HG03060 (cell line): ENCODE results near the gene CARD8.

Experiments
- ATAC-seq: cut with Tn5 transposase; IDR thresholded peaks from one replicate; pipeline ENCODE4 v1.9.1; 2021; ENCODE audit warnings: low read depth, moderate number of reproducible peaks; ENCODE audit not compliant: unreplicated experiment

Gene CARD8

GRCh38 chr19:48176226-48176625 lies 79.5 kb downstream of the CARD8 start:
- ATAC-seq, result no peak

DNA sequence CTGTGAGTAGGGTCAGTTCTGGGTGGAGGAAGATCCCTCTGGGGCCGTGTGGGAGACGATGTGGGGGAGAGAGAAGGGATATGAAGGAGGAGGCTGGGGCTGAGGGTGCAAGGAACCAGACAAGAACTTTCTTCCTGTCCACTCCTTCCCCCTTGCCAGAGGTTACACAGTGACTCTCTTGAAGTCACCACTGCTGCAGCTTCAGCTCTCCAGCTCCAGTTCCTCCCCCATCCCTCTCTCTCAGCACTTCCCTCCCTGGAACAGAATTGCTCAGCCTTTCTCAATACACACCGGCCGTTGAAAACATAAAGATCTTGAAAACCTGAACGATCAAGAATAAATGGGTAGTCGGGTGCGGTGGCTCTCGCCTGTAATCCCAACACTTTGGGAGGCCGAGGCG lies 80.1 kb downstream of the CARD8 start:
- no peak for ATAC-seq

DNA sequence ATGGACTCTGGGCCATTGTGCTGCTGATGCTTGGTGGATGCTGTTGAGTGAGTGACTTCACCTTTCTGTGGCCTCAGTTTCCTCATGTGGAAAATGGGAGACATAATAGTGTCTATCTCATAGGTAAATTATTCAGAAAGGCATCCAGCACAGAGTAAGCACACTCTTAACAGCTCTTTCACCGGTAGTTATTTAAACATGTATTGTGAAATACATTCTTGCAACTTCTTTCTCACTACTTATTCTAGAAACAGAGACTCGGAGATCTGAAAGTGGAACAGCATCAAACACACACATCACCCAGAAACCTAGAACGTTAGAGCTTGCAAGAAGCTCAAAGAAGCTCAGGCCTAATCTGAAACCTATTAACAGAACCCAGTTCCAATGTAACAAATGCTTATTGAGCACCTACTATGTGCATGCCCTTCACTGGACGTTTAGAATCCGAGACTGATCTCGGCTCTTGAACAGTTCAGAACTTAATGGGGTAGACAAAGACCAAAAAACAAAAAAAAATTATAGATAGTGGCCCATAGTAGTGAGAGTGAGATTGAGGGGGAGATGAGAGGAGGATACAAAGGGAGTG lies 81.2 kb downstream of the CARD8 start:
- ATAC-seq, result no peak

GRCh38 chr19:48171710-48172109 lies 84.0 kb downstream of the CARD8 start:
- ATAC-seq, result no peak

DNA sequence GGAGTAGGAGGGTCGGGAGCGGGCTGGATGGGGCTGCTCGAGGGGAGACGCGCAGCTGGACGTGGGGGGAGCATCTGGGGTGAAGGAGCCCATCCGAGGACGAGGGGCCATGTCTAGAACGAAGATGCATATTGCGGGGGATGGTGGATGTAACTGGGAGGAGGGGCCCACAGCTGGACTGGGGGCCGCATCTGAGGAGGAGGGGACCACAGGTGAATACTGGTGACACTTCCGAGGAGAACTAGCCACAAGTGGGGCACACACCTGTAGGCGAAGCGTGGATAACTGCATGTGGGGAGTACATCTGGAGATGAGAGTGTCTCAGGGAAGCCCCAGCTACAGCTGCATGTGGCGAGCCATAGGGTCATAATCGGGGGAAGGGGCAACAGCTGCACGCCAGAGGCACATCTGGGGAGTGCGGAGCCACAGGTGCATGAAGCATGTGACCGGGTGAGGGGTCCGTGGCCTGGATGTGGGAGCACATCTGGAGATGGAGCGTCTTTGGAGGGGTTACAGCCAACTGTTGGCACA lies 84.8 kb downstream of the CARD8 start:
- no peak for ATAC-seq

GRCh38 chr19:48169939-48170803 lies 85.5 kb downstream of the CARD8 start, which contains the start of the genes LIG1 and ZSWIM9:
Gene LIG1 (minus strand): TSS chr19:48170344. CDS start chr19:48165566, 4,778 bp downstream.
Gene ZSWIM9 (plus strand): TSS chr19:48170680. CDS start chr19:48171803, 1,123 bp downstream.
- peak; percentile 60 for ATAC-seq

GRCh38 chr19:48169578-48169938 lies 86.2 kb downstream of the CARD8 start:
- ATAC-seq, result no peak

DNA sequence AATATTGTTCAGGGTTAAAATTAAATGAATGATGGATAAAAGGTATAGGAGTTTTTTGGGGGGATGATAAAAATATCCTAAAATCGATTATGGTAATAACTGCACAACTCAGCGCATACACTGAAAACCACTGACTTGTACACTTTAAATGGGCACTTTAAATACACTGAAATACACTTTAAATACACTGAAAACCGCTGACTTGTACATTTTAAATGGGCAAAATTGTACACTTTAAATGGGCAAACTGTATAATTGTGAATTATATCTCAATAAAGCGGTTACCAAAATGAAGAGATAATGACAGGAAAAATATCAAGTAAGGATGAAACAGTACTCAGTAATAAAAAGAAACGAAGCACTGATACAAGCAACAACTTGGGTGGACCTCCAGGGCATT lies 87.0 kb downstream of the CARD8 start:
- ATAC-seq, result no peak

GRCh38 chr19:48158210-48158790 lies 97.4 kb downstream of the CARD8 start:
- ATAC-seq, result no peak
